Neural crest cell (in vitro differentiated cells): ENCODE measurements around the gene ADORA3. TPM values are rescaled to one million over a fixed set of nuclear protein-coding genes. Genes with fewer than 3 reads are reported as not detected.

Experiments used
- DNase-seq: peaks from one replicate; pipeline ENCODE4 v3.0.0; 2021; ENCODE audit warnings: low read depth, mixed read lengths, low spot score
- H3K27ac Mint-ChIP-seq: one replicate; pipeline ENCODE4 v1.8.0; 2021; ENCODE audit warnings: mild to moderate bottlenecking, mixed read lengths; ENCODE audit not compliant: unreplicated experiment
- H3K27me3 Mint-ChIP-seq: 2 replicates; pipeline ENCODE4 v1.8.0; 2021; ENCODE audit warnings: low read depth, mild to moderate bottlenecking, mixed read lengths
- H3K36me3 Mint-ChIP-seq: 2 replicates; pipeline ENCODE4 v1.8.0; 2021; ENCODE audit warnings: low read depth, mild to moderate bottlenecking, mixed read lengths
- H3K4me1 Mint-ChIP-seq: 2 replicates; pipeline ENCODE4 v1.8.0; 2021; ENCODE audit warnings: mixed read lengths
- H3K4me3 Mint-ChIP-seq: one replicate; pipeline ENCODE4 v1.8.0; 2021; ENCODE audit warnings: mild to moderate bottlenecking, mixed read lengths
- H3K9me3 Mint-ChIP-seq: 2 replicates; pipeline ENCODE4 v1.8.0; 2021; ENCODE audit warnings: mixed read lengths
- CTCF ChIP-seq: fragments of 200-600 bp; sonication (generic); conservative IDR thresholded peaks from 2 replicates; pipeline ENCODE4 v1.5.0; 2021; ENCODE audit warnings: antibody characterized with exemption, mild to moderate bottlenecking
- total RNA-seq: library from RNA; stranded (reverse); gene quantifications from 2 replicates; pipeline ENCODE4 v1.2.1, GENCODE V29; 2021

ADORA3 gene
- total RNA-seq, 1 donor from 2014 or later, result not detected

GRCh38 chr1:111517469-111518225, 14.2 kb upstream of the ADORA3 start:
- no peak for TF ChIP-seq CTCF
- Mint-ChIP-seq H3K4me3 (no peak overlapping the region), H3K36me3 (no peaks in the 10 kb centered on the region), H3K27me3 (no peaks in the 10 kb centered on the region), H3K4me1 (peaks cover 14% of the 10 kb centered on the region), H3K27ac (no peak overlapping the region), H3K9me3 (no peaks in the 10 kb centered on the region)
- no peak for DNase-seq

GRCh38 chr1:111516005-111516535, 12.6 kb upstream of the ADORA3 start:
- Mint-ChIP-seq H3K27ac (no peak overlapping the region), H3K36me3 (no peaks in the 10 kb centered on the region)

GRCh38 chr1:111515291-111516004, 12.0 kb upstream of the ADORA3 start:
- no peaks in the 10 kb centered on the region for H3K36me3 Mint-ChIP-seq
- no peaks in the 10 kb centered on the region for H3K9me3 Mint-ChIP-seq
- H3K27ac Mint-ChIP-seq, result no peak overlapping the region
- H3K4me3 Mint-ChIP-seq, result no peak overlapping the region
- no peak for TF ChIP-seq CTCF
- H3K27me3 Mint-ChIP-seq, result no peaks in the 10 kb centered on the region
- peaks cover 14% of the 10 kb centered on the region for H3K4me1 Mint-ChIP-seq
- DNase-seq, result no peak

More at GRCh38 chr1:111516005-111516535, 12.6 kb upstream of the ADORA3 start:
- no peaks in the 10 kb centered on the region for H3K9me3 Mint-ChIP-seq
- peaks cover 14% of the 10 kb centered on the region for H3K4me1 Mint-ChIP-seq
- no peak for DNase-seq
- no peak overlapping the region for H3K4me3 Mint-ChIP-seq
- H3K27me3 Mint-ChIP-seq, result no peaks in the 10 kb centered on the region
- TF ChIP-seq CTCF, result peak; percentile 15

DNA sequence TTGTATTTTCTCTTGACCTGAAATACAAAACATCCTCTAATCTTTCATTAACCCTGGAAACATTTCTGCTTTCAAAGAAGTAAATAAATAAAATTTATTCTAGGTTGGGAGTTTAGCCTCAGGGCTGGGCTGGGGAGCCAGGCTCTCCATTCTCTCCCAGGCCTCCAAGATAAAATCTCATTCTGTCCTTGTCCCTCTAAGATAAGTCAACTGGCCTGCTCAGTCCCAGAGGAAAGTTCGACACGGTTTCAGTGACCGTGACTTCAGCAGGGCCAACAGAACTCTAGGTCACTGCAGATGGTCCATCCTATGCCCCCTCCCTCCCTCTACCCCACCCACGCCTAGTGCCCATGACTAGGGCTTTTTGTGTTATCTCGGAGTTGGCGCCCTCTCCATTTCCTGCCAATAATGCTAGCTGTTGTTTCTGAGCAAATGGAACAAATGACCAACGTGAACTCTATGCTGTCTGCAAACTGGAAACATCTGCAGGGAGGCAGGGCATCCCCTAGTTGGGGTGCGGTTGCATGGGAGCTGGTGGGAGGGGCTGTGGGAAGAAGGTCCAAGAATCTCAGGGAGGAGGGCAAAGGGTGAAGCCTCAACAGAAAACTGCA, 10.1 kb upstream of the ADORA3 start:
- DNase-seq, result no peak
- H3K27ac Mint-ChIP-seq, result peak overlapping the region; percentile 74
- H3K4me1 Mint-ChIP-seq, result peaks cover 14% of the 10 kb centered on the region
- H3K9me3 Mint-ChIP-seq, result no peaks in the 10 kb centered on the region
- H3K4me3 Mint-ChIP-seq, result peak overlapping the region; percentile 42
- H3K27me3 Mint-ChIP-seq, result no peaks in the 10 kb centered on the region
- TF ChIP-seq CTCF, result no peak
- H3K36me3 Mint-ChIP-seq, result no peaks in the 10 kb centered on the region

DNA sequence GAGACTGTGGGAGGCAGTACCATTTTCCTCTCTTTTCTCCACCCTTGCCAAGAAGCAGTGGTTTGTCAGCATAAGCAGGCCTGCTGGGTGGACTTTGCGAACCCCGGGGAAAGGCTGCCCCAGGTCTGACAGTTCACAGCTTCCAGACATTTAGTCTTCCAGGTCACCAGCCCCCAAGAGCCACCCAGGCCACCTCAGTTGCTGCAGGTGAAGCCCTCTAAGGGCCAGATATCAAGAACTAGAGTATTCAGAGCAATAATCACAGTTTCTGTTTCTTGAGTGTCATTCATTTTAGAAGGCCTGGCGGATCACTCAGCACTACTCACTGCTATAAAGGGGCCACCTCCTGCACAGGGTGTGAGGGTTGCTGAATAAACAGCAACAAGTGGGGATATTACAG, 9.5 kb upstream of the ADORA3 start:
- DNase-seq, result no peak
- Mint-ChIP-seq H3K27ac (peak overlapping the region; percentile 17), H3K36me3 (no peaks in the 10 kb centered on the region), H3K4me1 (peaks cover 20% of the 10 kb centered on the region), H3K9me3 (no peaks in the 10 kb centered on the region), H3K4me3 (no peak overlapping the region), H3K27me3 (no peaks in the 10 kb centered on the region)
- TF ChIP-seq CTCF, result no peak
